SK-N-SH treated with all-trans-retinoic acid at 6 μM for 48 hours (cell line): Measurements from ENCODE around the gene EIF5.

Experiments used
- ESRRG ChIP-seq: fragments of 250-450 bp; sonication (Bioruptor Pico); IDR thresholded peaks from 2 replicates; pipeline ENCODE4 v1.6.1; 2021; ENCODE audit warnings: mild to moderate bottlenecking
- OSR1 ChIP-seq: fragments of 250-450 bp; sonication (Bioruptor Pico); IDR thresholded peaks from 2 replicates; pipeline ENCODE4 v1.8.0; 2022; ENCODE audit warnings: moderate library complexity, mild to moderate bottlenecking, inconsistent platforms
- PATZ1 ChIP-seq: fragments of 250-450 bp; sonication (Bioruptor Pico); IDR thresholded peaks from 2 replicates; pipeline ENCODE4 v1.8.0; 2020; ENCODE audit warnings: mild to moderate bottlenecking, moderate library complexity, borderline replicate concordance
- SNAI2 ChIP-seq: fragments of 250-450 bp; sonication (Bioruptor Pico); IDR thresholded peaks from 2 replicates; pipeline ENCODE4 v1.5.0; 2020; ENCODE audit warnings: mild to moderate bottlenecking, moderate library complexity
- ZNF565 ChIP-seq: fragments of 450-650 bp; formaldehyde crosslinking; conservative IDR thresholded peaks from 2 replicates; pipeline ENCODE4 v1.5.0; 2020; ENCODE audit warnings: low read depth, mild to moderate bottlenecking, moderate library complexity

GRCh38 chr14:103393676-103394626 lies 59.9 kb downstream of the EIF5 start:
- TF ChIP-seq SNAI2 (CRISPR knock-in tag) (no peak), ESRRG (CRISPR knock-in tag) (no peak), PATZ1 (CRISPR knock-in tag) (no peak), ZNF565 (CRISPR knock-in tag) (no peak), OSR1 (CRISPR knock-in tag) (no peak)
